NCI-H187 (cell line): ENCODE measurements around the gene BMS1.
"Not testable (repeated sequence)": the region's sequence is repeated elsewhere in the genome, so short reads cannot be mapped to it uniquely, and the experiment has no call there.

ENCODE experiments used
- DNase-seq, 2 experiments: peaks; one replicate each; lab custom pipeline; 2025; lab: John Stamatoyannopoulos, UW

The BMS1 gene, protein sequence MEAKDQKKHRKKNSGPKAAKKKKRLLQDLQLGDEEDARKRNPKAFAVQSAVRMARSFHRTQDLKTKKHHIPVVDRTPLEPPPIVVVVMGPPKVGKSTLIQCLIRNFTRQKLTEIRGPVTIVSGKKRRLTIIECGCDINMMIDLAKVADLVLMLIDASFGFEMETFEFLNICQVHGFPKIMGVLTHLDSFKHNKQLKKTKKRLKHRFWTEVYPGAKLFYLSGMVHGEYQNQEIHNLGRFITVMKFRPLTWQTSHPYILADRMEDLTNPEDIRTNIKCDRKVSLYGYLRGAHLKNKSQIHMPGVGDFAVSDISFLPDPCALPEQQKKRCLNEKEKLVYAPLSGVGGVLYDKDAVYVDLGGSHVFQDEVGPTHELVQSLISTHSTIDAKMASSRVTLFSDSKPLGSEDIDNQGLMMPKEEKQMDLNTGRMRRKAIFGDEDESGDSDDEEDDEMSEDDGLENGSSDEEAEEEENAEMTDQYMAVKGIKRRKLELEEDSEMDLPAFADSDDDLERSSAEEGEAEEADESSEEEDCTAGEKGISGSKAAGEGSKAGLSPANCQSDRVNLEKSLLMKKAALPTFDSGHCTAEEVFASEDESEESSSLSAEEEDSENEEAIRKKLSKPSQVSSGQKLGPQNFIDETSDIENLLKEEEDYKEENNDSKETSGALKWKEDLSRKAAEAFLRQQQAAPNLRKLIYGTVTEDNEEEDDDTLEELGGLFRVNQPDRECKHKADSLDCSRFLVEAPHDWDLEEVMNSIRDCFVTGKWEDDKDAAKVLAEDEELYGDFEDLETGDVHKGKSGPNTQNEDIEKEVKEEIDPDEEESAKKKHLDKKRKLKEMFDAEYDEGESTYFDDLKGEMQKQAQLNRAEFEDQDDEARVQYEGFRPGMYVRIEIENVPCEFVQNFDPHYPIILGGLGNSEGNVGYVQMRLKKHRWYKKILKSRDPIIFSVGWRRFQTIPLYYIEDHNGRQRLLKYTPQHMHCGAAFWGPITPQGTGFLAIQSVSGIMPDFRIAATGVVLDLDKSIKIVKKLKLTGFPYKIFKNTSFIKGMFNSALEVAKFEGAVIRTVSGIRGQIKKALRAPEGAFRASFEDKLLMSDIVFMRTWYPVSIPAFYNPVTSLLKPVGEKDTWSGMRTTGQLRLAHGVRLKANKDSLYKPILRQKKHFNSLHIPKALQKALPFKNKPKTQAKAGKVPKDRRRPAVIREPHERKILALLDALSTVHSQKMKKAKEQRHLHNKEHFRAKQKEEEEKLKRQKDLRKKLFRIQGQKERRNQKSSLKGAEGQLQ

DNA sequence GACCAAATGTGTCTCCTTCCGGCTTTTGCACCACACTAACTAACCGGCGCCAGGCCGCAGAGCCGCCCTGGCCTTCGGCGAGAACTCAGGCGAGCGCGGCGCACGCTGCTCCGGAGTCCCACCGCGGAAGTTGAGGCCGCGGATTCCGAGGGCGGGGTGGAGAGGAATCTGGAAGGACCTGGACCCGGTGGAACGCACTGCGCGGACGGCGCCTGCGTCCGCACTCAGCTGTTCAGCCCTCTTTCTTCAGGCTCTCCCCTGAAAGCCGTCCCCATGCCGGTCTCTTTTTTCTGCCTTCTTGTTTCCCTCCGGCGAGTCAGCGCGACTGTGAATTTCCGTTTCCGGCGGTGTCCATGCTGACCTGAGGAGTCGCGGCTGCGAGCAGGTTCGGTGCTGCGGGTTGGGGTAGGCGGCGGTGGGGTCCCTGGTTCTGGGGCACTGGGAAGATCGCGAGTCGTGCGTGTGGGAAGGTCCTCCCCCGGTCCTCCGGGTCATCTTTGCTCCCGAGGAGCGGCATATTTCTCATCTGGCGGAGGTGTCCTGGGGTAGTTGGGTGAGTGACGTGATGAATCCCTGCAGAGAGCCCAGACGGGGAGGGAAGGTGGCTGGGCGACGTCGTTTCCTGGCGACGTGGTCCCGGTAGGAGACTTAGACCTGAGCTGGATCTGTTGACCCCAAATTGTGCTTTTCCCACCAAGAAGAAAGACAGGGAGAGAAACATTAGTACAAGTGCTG is at the start of gene BMS1:
BMS1 (plus strand) TSS at position 350 of the 735 bp plus-strand sequence. CDS start 1,600 bp downstream, outside the sequence.
- peak; percentile 33 to 70 for DNase-seq

DNA sequence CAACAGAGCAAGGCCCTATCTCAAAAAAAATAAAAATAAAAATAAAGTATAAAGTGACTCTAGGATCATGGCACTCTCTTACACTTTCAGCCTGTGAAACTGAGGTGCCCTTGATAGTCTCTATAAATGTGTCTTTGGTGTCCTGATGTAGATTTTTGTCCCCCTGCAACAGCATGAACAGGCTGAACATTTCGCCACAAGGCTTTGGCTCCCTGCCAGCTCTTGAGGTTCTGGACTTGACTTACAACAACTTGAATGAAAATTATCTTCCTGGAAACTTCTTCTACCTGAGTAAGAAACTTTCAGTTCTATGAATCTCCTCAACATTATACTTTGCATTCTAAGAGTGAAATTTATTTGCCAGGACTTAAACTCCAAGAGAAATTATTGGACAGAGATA is 48.1 kb upstream of the BMS1 start:
- DNase-seq = no peak

DNA sequence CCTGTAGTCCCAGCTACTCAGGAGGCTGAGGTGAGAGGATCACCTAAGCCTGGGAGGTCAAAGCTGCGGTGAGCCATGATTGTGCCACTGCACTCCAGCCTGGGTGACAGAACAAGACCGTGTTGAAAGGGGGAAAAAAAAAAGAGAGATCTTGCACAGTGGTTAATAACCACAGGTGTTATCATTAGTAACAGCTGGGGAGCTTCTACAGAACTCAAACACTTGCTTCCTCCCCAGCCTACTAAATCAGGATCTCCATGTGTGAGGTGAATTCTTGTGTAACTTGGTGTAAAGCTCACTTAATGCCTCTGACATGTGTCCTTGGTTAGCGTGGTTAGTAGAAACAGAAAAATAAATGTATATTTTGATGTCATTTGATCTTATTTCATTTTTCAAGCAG is 43.9 kb upstream of the BMS1 start:
- DNase-seq = no peak

DNA sequence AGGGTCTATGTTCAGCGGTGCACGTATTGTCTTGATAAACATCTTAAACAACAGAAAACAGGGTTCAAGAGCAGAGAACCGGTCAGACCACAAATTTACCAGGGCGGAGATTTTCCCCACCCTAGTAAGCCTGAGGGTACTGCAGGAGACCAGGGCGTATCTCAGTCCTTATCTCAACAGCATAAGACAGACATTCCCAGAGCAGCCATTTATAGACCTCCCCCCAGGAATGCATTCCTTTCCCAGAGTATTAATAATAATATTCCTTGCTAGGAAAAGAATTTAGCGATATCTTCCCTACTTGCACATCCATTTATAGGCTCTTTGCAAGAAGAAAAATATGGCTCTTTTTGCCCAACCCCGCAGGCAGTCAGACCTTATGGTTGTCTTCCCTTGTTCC is 41.1 kb upstream of the BMS1 start:
- not testable (repeated sequence) for DNase-seq

DNA sequence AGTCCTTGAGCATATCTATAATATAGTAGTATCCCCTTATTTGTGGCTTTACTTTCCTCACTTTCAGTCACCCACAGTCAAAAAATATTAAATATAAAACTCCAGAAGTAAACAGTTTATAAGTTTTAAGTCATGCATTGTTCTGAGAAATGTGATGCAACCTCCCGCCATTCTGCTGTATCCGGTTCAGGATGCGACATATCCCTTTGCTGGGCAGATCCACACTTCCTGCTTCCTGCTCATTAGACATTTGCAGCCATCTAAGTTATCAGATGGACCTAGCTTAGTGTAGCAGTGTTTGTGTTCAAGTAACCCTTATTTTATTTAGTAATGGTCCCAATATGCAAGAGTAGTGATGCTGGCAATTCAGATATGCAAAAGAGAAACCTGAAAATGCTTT is 38.9 kb upstream of the BMS1 start:
- no peak for DNase-seq

DNA sequence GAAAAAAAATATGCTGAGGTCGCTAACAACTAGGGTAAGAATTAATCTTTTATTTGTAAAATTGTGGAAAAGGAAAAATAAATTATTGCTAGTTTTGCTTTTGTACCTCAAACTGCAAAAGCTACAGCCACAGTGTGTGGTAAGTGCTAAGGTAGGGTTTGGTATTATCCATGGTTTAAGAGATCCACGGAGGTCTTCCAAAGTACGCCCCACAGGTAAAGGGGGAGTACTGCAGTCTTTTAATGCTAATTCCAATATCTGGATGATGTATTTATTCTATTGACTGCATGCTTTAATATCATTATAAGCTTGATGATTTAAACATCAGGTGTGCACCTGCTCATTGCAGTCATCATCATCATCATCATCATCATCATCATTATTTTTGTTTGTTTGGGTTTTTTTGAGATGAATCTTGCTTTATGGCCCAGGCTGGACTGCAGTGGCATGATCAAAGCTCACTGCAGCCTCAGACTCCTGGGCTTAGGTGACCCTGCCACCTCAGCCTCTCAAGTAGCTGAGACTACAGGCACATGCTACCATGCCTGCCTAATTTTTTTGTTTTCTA is 38.4 kb upstream of the BMS1 start:
- DNase-seq = no peak

DNA sequence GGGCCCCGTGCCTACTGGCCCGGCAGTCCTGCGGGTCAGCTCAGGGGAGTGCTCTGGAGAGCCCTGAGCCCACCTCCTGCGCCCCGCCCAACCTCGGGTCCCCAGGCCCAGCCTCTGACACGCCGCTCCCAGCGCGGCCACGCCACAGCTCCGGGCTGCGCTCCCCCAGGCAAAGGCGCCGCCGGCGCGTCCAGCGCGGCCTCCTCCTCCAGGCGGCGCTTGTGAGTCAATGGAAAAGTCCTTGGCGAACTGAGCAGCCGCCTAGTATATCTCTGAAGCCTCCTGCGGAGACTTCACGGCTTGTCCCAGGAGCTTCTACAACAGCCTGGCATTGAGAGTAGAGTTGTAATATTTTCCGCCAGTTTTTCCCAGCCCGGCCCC is 29.5 kb upstream of the BMS1 start:
- DNase-seq = no peak

DNA sequence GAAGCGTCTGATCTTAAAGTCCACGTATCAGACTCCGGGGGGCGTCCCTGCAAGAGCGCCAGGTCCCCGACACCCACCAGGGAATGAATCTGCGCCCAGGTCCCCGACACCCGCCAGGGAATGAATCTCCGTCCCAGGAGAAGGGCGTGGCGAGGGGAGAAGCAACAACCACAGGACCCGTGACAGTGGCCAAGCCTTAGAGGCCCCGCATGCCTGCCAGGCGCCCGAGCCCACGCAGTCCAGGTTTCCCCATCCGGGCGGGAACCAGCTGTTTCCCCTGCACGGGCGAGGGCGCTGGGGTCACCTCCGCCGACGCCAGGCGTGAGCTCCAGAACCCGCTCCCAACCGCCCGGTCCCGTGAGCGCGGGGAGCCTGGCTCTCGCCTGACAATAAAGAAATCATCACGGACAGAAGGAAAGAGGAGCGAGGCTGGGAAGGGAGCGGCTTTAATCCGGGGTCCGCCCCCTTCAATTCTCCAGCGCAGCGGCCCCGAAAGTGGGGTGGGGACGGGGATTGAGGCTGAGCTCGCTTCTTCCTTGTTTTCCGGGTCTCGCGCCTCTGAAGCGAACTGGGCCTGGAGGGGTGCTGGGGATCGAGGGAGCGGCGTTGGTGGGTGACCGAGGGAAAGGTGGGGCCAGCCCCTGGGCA is 29.0 kb upstream of the BMS1 start:
- DNase-seq = no peak

DNA sequence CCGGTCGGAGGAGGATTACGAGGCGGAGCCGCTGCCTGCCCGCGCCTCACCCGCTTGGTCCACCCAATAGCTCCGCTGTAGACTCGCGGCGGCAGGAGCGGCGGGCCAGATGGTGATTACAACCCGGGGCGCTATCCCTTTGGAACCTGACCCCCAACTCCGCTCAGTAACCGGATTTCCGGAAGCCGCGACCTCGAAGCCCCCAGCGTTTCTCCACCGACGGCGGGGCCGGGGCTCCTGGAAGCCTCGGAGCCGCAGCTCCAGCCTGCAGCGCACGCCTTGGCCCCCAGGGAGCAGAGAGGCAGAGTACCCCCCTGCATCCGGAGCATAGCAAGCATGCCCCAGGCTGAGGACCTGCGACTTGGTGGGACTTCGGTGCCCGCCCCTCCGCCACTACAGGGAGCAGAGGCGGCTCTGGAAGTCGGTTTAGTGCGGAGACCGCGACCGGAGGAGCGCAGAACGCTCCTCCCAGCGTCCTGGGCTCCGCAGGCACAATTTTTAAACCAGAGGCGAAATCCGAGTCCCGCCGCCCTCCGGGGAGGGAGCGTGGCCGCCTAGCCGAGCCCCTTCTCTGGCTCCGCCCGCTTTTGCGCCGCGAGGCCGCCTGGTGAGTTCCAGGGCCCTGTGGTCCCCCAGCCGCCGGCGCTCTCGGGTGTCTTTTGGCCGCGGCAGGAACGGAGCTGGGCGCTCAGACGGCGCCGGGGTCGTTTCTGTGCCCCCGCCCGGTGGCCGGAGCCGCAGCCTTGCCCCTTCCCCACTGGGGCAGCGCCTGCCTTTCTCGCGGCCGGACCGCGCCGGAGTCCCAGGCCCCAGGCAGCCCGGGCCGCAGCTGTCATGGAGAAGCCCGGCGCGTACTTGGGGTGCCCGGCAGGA is 28.2 kb upstream of the BMS1 start:
- no peak for DNase-seq

DNA sequence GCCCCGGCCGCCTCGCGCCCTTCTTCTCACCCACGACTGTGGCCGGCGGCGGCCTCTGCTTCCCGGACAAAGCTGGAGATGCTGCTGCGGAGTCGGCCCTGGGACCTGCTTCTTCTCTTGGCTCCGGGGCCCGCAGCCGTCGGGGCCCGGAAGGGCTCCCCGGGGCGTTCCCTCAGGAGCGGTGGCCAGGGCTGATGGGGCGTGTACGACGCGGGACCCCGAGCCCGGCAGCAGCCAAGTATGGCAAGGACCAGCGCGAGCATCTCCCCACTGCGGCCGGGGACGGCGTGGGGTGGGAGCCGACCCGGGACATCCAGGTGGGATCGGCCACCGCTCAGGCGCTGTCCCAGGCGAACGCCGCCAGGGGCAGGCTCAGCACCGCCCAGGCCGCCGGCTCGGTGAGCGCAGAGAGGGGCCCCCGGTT is 27.6 kb upstream of the BMS1 start:
- DNase-seq = no peak

DNA sequence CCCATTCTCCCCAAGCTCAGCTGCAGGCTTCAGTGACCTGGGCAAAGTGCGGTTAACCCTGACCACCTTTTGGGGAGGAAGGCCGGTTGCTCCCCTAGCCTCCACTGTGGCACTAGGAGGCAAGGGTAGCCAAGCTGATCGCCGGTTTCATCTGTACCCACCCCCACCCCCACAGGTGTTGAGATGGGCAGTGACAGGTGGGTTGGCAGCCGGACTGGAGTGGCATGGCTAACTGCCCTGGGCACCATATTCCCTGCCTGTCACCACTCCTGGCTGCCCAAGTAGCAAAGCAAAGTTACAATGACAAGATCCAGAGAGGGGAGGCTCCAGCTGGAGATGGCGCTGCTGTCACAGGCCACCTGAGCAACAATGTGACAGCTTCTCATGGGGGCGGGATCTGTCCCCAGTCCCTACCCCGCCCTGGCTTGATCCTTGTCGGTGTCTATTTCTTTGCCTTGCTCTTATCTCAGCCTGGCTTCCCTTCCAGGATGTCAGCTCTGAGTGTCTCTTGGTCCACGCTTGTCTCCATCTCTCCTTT is 27.0 kb upstream of the BMS1 start:
- DNase-seq = no peak

DNA sequence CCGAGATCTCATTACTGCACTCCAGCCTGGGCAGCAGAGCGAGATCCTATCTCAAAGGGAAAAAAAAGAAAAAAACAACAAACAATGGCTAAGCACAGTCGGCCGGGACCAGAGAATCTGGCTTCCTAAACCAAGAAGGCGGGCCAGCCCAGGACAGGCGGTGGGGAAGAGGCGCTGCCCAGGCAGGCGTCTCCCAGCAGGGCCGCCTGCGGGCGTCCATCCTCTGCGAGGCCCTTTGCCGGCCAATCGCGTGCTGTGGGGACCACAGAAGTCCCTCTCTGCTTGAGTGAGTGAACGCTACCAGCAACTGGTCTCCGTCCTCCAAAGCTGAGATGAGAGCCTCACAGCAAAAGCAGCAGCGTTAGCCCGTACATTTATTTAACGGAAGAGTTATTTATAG is 14.7 kb upstream of the BMS1 start:
- DNase-seq = no peak

DNA sequence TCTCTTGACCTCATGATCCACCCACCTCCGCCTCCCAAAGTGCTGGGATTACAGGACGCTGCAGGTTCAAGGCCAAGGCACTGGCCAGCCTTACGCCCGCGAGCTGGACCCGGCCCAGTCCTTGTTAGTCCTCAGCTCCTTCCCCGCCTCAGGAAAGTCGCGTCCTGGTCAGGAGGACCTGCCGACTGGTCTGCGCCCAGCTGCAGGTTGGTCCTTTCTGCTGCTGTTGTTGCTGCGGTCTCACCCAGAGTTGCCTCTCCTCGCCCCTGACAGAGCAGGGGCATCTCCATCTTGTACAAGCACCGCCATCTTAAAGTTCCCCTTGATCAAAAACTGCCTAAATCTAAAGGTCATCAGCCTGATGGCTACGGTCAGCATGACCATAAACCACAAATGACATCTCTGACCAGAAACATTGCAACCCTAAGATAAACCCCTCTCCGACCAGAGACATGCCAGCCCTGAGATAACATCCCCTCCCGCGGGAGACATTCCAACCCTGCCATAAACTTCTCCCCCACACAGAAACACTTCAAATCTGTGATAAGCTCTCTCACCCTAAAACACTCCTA is 13.9 kb upstream of the BMS1 start:
- no peak for DNase-seq

DNA sequence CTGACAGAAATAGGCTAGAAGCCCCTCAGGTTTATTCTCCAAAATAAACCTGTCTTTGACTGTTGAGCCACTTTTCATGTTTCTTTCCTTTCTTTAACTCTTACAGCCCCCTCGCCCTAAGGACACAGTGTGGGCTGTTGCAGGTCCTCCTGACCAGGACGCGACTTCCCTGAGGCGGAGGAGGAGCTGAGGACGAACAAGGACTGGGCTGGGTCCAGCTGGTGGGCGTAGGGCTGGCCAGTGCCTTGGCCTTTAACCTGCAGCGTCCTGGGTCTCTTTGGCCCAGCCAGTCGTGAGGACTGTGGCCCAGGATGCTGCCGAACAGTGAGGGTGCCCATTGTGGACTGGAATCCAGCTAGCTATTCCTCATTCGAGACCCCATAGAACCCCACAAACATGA is 13.4 kb upstream of the BMS1 start:
- no peak for DNase-seq

DNA sequence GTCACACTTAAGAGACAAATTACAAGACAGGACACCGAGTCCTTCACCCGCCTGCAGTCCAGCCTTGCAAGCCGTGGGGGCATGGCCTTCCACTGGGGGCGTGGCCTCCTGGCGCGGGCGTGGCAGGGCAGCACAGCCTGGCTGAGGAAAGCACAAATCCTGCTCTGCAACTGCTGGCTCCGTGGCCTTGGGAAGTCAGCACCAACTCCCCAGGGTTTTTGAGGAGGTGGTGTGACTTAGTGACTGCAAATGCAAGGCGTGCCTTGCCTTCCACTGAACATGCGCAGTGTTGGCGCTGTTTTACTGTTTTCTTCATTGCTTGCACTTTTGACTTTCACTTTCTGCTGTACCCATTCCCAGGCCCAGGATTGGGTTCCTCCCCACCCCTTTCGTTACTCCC is 12.9 kb upstream of the BMS1 start:
- no peak for DNase-seq

DNA sequence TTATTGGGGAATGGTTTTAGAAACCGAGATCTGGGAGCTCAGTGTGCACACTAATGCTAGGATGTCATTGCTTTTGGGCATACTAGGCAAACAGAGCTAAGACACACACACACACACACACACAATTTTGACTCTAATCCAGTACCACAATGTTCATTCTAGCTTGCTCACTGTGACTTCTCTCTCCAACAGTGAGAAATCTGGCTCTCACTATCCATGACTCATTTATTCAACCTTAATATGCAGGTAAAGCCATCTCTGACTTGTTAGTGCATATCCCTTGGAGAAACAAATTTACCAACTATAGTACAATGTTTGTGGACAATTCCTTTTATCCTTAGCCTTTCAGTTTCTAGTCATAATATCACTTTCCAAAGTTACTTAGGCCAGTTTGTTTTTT is 5.9 kb upstream of the BMS1 start:
- DNase-seq = no peak

DNA sequence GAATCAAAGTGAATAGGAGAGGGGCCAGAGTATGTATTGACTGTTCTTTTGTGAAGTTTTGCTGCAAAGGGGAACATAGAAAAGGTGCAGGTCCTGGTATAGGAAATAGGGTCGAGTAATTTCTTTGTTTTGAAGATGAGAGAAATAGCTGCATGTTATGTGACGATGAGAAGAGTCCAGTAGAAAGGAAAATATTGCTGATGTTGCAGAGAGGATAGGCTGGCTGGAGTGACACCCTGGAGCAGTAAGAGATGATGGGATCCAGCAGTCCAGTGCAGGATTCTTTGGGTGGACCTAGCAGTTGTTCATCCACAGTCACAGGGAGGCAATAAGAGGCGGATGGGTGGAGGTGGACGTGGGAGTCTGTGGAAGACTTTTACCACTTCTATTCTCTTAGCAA is 2.1 kb upstream of the BMS1 start:
- DNase-seq = no peak

DNA sequence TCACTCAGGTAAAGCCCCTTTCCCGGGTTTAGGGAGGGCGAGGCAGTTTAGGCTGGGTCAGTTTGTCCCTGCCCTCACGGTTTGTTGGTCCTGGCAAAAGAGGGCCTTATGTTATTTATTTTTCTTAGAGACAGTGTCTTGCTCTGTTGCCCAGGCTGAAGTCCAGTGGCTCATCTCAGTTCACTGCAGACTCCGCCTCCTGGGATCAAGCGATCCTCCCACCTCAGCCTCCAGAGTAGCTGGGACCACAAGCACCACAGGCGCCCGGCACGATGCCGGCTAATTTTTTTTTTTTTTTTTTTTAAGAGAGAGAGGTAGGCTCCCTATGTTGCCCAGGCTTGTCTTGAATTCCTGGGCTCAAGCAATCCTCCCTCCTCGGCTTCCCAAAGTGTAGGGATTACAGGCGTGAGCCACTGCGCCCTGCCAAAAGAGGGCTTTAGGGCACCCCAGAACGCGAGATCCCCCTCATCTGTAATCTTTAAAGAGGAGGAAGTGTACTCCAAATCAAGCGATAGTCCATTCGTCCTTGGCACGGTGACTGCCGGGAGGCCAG is 626 bp upstream of the BMS1 start:
- no peak for DNase-seq

DNA sequence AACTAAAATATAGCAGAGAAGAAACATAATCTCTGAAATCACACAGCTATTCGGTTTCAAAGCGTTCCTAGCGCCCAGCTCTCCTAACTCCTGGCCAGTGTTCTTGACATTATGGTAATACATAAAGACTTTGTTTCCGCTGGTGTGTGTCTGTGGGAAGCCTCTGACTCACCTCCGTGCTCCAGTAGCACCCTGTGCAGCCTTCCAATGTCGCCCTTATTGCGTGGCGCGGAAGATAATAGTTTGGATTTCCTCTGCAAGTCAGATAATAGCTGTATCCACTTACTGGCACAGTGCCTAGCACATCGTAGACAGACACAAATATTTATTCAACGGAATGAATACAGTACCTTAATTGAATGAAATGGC is 570 bp downstream of the BMS1 start:
- DNase-seq = no peak
